B cell (primary cell): ENCODE data around the gene ASAP3. TPM values are rescaled to one million over a fixed set of nuclear protein-coding genes. Genes with fewer than 3 reads are reported as not detected.

ENCODE experiments used
- ATAC-seq: fragments of 200-7000 bp; cut with Tn5 transposase; one replicate; pipeline ENCODE4 v1.10.0; 2021; ENCODE audit warnings: low read depth, mild to moderate bottlenecking, moderate number of reproducible peaks, moderate library complexity
- CTCF ChIA-PET: fragments of 350-600 bp; sonication (Branson Sonifier 250); formaldehyde crosslinking; loops from one replicate; lab custom pipeline; 2021; ENCODE audit warnings: antibody characterized with exemption, inconsistent platforms; lab: Charles Lee
- POLR2A ChIA-PET: fragments of 350-600 bp; sonication (Branson Sonifier 250); formaldehyde crosslinking; loops from one replicate; lab custom pipeline; 2021; ENCODE audit warnings: antibody characterized with exemption; lab: Charles Lee
- DNase-seq: peaks from one replicate; pipeline ENCODE4 v3.0.0; 2013
- H2AFZ ChIP-seq: 2 replicates; pipeline ENCODE4 v1.6.1; 2012; ENCODE audit warnings: mild to moderate bottlenecking, low read depth, low read length; ENCODE audit not compliant: insufficient read depth, poor library complexity, severe bottlenecking
- H3K27ac ChIP-seq, 2 donors: 1 replicate in 1 of 2; 2 replicates in 1 of 2; pipeline ENCODE4 v1.5.1; 2012 to 2013; ENCODE audit warnings: low read length in 2 of 2, mild to moderate bottlenecking in 2 of 2, moderate library complexity in 1 of 2
- H3K27me3 ChIP-seq, 4 experiments: fragments of 200-600 bp in 1 of 4; sonication (generic) in 1 of 4; replicated peaks in 1 of 4; 1 replicate in 2 of 4; 2 replicates in 2 of 4; pipeline versions ENCODE4 v1.6.1 to v1.7.0; 2013 to 2016; ENCODE audit warnings: low read length in 3 of 4, mild to moderate bottlenecking in 2 of 4, mixed read lengths in 1 of 4, moderate library complexity in 1 of 4; ENCODE audit not compliant: insufficient read depth in 4 of 4, control insufficient read depth in 3 of 4; ENCODE audit errors: control extremely low read depth in 1 of 4
- H3K36me3 ChIP-seq, 2 experiments: replicated peaks in 1 of 2; 1 replicate in 1 of 2; 2 replicates in 1 of 2; pipeline versions ENCODE4 v1.6.1 to v1.7.1; 2013; ENCODE audit warnings: low read length in 1 of 2; ENCODE audit not compliant: insufficient read depth in 2 of 2, control insufficient read depth in 1 of 2; ENCODE audit errors: control extremely low read depth in 1 of 2, extremely low read depth in 1 of 2
- H3K4me1 ChIP-seq, 2 donors: fragments of 200-600 bp in 1 of 2; sonication (generic) in 1 of 2; 1 replicate in 1 of 2; 2 replicates in 1 of 2; pipeline versions ENCODE4 v1.5.1 to v1.6.1; 2013 to 2017; ENCODE audit warnings: low read length in 2 of 2; ENCODE audit not compliant: control insufficient read depth in 2 of 2, insufficient read depth in 2 of 2
- H3K4me2 ChIP-seq: replicated peaks from 2 replicates; pipeline ENCODE3; 2012; ENCODE audit warnings: mild to moderate bottlenecking, low read depth, low read length; ENCODE audit not compliant: poor library complexity, severe bottlenecking
- H3K4me3 ChIP-seq, 5 experiments: fragments of 200-600 bp in 1 of 5; sonication (generic) in 1 of 5; 1 replicate in 3 of 5; 2 replicates in 2 of 5; pipeline versions ENCODE4 v1.5.1 to v1.7.0; 2011 to 2016; ENCODE audit warnings: low read length in 4 of 5, mild to moderate bottlenecking in 4 of 5, low read depth in 2 of 5, control low read depth in 1 of 5, moderate library complexity in 1 of 5; ENCODE audit not compliant: insufficient read depth in 1 of 5; ENCODE audit errors: control extremely low read depth in 1 of 5, extremely low read depth in 1 of 5
- H3K79me2 ChIP-seq: fragments of 200-600 bp; sonication (generic); one replicate; pipeline ENCODE4 v1.6.0; 2016; ENCODE audit warnings: low read length; ENCODE audit not compliant: control insufficient read depth, insufficient read depth
- H3K9ac ChIP-seq: fragments of 200-600 bp; sonication (generic); 2 replicates; pipeline ENCODE4 v1.6.1; 2017; ENCODE audit warnings: mild to moderate bottlenecking, low read length, moderate library complexity
- H3K9me3 ChIP-seq, 3 donors: one replicate each; pipeline versions ENCODE4 v1.6.1 to v1.7.1; 2013; ENCODE audit warnings: low read length in 2 of 3; ENCODE audit not compliant: control insufficient read depth in 2 of 3, insufficient read depth in 1 of 3; ENCODE audit errors: control extremely low read depth in 1 of 3
- H4K20me1 ChIP-seq: 2 replicates; pipeline ENCODE4 v1.6.0; 2012; ENCODE audit warnings: mild to moderate bottlenecking, low read length; ENCODE audit not compliant: insufficient read depth, control insufficient read depth, poor library complexity, severe bottlenecking
- H3K27ac Mint-ChIP-seq: one replicate; pipeline ENCODE4 v1.8.0; 2021; ENCODE audit warnings: mixed read lengths
- H3K27me3 Mint-ChIP-seq: one replicate; pipeline ENCODE4 v1.8.0; 2021; ENCODE audit warnings: mixed read lengths
- H3K4me1 Mint-ChIP-seq: one replicate; pipeline ENCODE4 v1.8.0; 2021; ENCODE audit warnings: mixed read lengths
- H3K4me3 Mint-ChIP-seq: one replicate; pipeline ENCODE4 v1.8.0; 2021; ENCODE audit warnings: mixed read lengths
- H3K9me3 Mint-ChIP-seq: one replicate; pipeline ENCODE4 v1.8.0; 2022; ENCODE audit warnings: mixed read lengths; ENCODE audit not compliant: insufficient read depth
- CTCF ChIP-seq: fragments of 200-600 bp; IDR thresholded peaks from one replicate; pipeline ENCODE4 v1.8.0; 2022; ENCODE audit warnings: antibody characterized with exemption, mild to moderate bottlenecking
- EZH2 ChIP-seq: IDR thresholded peaks from 2 replicates; pipeline ENCODE4 v1.6.1; 2012; ENCODE audit warnings: borderline replicate concordance, low read depth, mild to moderate bottlenecking, moderate library complexity, low read length; ENCODE audit not compliant: insufficient read depth, poor library complexity, severe bottlenecking
- WGBS: methylation state at CpG from one replicate; pipeline ENCODE4 v1.1.5; 2013; ENCODE audit warnings: missing lambda C conversion rate; ENCODE audit not compliant: insufficient coverage; 5-methylcytosine and 5-hydroxymethylcytosine counted together
- intact Hi-C: fragments of 100-400 bp; cut with micrococcal nuclease; formaldehyde crosslinking; loops from one replicate; pipeline ENCODE4 v1.10.0; 2022
- polyA plus RNA-seq: library from polyadenylated mRNA; depleted of rRNA; stranded (reverse); fragments of >200 nt; gene quantifications from 2 replicates; pipeline ENCODE4 v1.2.3, GENCODE V29; 2012
- total RNA-seq, 2 donors: library from RNA; stranded (reverse); fragments of 120-200 nt in 1 of 2; gene quantifications; 1 replicate in 1 of 2; 2 replicates in 1 of 2; pipeline versions ENCODE4 v1.2.3 to v1.2.4, GENCODE V29; 2013 to 2022

The ASAP3 gene
- total and polyA plus RNA-seq, 2 donors (not counting 1 experiment from before 2014, with no cell fraction given) = 2.9 to 11.0 TPM

GRCh38 chr1:23456226-23456625 lies 27.8 kb downstream of the ASAP3 start:
- Mint-ChIP-seq H3K4me3 (no peak overlapping the region), H3K27me3 (peaks cover 27% of the 10 kb centered on the region), H3K27ac (no peak overlapping the region), H3K9me3 (no peaks in the 10 kb centered on the region), H3K4me1 (no peaks in the 10 kb centered on the region)
- POLR2A ChIA-PET = no interaction called here
- no peak for DNase-seq
- no peak for TF ChIP-seq EZH2
- TF ChIP-seq CTCF = no peak
- no peaks in the 10 kb centered on the region for H3K79me2 ChIP-seq
- H2AFZ ChIP-seq = no peak overlapping the region
- H3K4me1 ChIP-seq = no peaks in the 10 kb centered on the region
- CTCF ChIA-PET = no interaction called here
- no peaks in the 10 kb centered on the region for H4K20me1 ChIP-seq
- H3K9ac ChIP-seq = no peak overlapping the region
- peaks cover 0 to 4% (median 0%) of the 10 kb centered on the region in 4 experiments for H3K27me3 ChIP-seq
- no peak overlapping the region for H3K4me2 ChIP-seq
- 61% methylated on average over 5 of the region's 5 CpGs for WGBS
- H3K9me3 ChIP-seq = no peaks in the 10 kb centered on the region
- intact Hi-C loops = no loop called here
- no peak overlapping the region for H3K4me3 ChIP-seq
- H3K36me3 ChIP-seq = no peaks in the 10 kb centered on the region
- H3K27ac ChIP-seq = no peak overlapping the region
- ATAC-seq = no peak

- CTCF ChIA-PET = interaction anchor here (0.7 kb wide), 1 partner anchor 355 kb away, joined by 4 read pairs; no protein-coding TSS in a partner anchor
- H3K27ac ChIP-seq = no peak overlapping the region
- intact Hi-C loops = no loop called here
Measured at GRCh38 chr1:23453455-23454000, 30.5 kb downstream of the ASAP3 start.

More at GRCh38 chr1:23453455-23454000, 30.5 kb downstream of the ASAP3 start:
- H3K4me1 ChIP-seq = no peaks in the 10 kb centered on the region
- no peak overlapping the region for H3K9ac ChIP-seq
- no peaks in the 10 kb centered on the region for H3K79me2 ChIP-seq
- ATAC-seq (no peak), DNase-seq (no peak)
- Mint-ChIP-seq H3K4me1 (no peaks in the 10 kb centered on the region), H3K27ac (no peak overlapping the region), H3K9me3 (no peaks in the 10 kb centered on the region), H3K4me3 (no peak overlapping the region), H3K27me3 (peaks cover 21% of the 10 kb centered on the region)
- no peaks in the 10 kb centered on the region for H3K9me3 ChIP-seq
- 100% methylated on average over 2 of the region's 3 CpGs for WGBS
- no peak for TF ChIP-seq EZH2
- TF ChIP-seq CTCF = no peak
- peaks cover 0 to 4% (median 0%) of the 10 kb centered on the region in 4 experiments for H3K27me3 ChIP-seq
- POLR2A ChIA-PET = no interaction called here
- no peak overlapping the region for H2AFZ ChIP-seq
- H3K36me3 ChIP-seq = no peaks in the 10 kb centered on the region
- H4K20me1 ChIP-seq = no peaks in the 10 kb centered on the region
- H3K4me3 ChIP-seq = no peak overlapping the region
- H3K4me2 ChIP-seq = no peak overlapping the region
